OCI-LY7 (cell line): ENCODE measurements around the gene GLS2.

Source experiments
- CTCF ChIP-seq: fragments of 200-600 bp; sonication (generic); conservative IDR thresholded peaks from 2 replicates; pipeline ENCODE4 v1.5.1; 2014; ENCODE audit warnings: mild to moderate bottlenecking, antibody characterized with exemption, low read length, moderate library complexity, mixed read lengths
- EZH2phosphoT487 ChIP-seq: fragments of 200-600 bp; sonication (generic); IDR thresholded peaks from 2 replicates; pipeline ENCODE4 v1.6.1; 2018; ENCODE audit warnings: low read depth, borderline replicate concordance, mild to moderate bottlenecking, mixed run types, antibody characterized with exemption, low read length, moderate library complexity, mixed read lengths

GRCh38 chr12:56448860-56449621 lies 38.9 kb downstream of the GLS2 start, which contains the start of gene TIMELESS:
- TF ChIP-seq CTCF = no peak
- TF ChIP-seq EZH2phosphoT487 = no peak
